ENCODE data around the gene PPP3CA. TPM values are rescaled to one million over a fixed set of nuclear protein-coding genes. Genes with fewer than 3 reads are reported as not detected.
"Not testable (repeated sequence)": the region's sequence is repeated elsewhere in the genome, so short reads cannot be mapped to it uniquely, and the experiment has no call there.

Gene PPP3CA
- total RNA-seq, 6 experiments from 2014 or later = 12.1 to 14.5 (median 13.1) TPM

DNA sequence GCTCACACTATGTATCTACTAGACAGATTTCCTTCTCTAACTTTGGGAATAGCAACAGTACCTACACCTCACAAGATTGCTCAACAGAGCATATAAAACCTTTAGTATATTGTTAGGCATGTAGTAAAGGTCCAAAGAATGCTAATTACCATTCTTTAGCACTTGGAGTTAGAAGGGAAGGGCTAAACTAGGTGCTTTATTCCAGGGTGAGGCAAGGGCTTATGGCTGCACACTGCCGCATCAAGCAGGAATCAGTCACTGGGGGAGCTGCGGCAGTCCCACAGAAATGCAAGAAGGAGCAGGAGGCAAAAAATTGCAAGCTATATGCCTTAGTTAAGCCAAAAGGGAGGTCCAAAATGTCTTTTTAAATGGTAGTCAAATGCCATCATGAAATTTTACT lies 162.7 kb downstream of the PPP3CA start:
- no peak overlapping the region for H3K27ac ChIP-seq
- ATAC-seq (no peak), DNase-seq (no peak)
- H3K4me3 ChIP-seq = no peak overlapping the region
- TF ChIP-seq, protein P1, sequence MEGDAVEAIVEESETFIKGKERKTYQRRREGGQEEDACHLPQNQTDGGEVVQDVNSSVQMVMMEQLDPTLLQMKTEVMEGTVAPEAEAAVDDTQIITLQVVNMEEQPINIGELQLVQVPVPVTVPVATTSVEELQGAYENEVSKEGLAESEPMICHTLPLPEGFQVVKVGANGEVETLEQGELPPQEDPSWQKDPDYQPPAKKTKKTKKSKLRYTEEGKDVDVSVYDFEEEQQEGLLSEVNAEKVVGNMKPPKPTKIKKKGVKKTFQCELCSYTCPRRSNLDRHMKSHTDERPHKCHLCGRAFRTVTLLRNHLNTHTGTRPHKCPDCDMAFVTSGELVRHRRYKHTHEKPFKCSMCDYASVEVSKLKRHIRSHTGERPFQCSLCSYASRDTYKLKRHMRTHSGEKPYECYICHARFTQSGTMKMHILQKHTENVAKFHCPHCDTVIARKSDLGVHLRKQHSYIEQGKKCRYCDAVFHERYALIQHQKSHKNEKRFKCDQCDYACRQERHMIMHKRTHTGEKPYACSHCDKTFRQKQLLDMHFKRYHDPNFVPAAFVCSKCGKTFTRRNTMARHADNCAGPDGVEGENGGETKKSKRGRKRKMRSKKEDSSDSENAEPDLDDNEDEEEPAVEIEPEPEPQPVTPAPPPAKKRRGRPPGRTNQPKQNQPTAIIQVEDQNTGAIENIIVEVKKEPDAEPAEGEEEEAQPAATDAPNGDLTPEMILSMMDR (IDR thresholded peaks at IDR 0.05) = no peak
- no peak for TF ChIP-seq POLR2A (IDR thresholded peaks at IDR 0.05)
- intact Hi-C loops (cut with DNase I) = no loop called here
- H3K9me3 ChIP-seq = no peaks in the 10 kb centered on the region
- WGBS (ENCODE audit: insufficient coverage, low coverage, low lambda C conversion rate, missing lambda C conversion rate) = 95% methylated on average over 2 of the region's 2 CpGs
- no peaks in the 10 kb centered on the region for H3K27me3 ChIP-seq
- no peaks in the 10 kb centered on the region for H3K36me3 ChIP-seq
- peaks cover 0 to 10% (median 0%) of the 10 kb centered on the region in 4 donors for H3K4me1 ChIP-seq

DNA sequence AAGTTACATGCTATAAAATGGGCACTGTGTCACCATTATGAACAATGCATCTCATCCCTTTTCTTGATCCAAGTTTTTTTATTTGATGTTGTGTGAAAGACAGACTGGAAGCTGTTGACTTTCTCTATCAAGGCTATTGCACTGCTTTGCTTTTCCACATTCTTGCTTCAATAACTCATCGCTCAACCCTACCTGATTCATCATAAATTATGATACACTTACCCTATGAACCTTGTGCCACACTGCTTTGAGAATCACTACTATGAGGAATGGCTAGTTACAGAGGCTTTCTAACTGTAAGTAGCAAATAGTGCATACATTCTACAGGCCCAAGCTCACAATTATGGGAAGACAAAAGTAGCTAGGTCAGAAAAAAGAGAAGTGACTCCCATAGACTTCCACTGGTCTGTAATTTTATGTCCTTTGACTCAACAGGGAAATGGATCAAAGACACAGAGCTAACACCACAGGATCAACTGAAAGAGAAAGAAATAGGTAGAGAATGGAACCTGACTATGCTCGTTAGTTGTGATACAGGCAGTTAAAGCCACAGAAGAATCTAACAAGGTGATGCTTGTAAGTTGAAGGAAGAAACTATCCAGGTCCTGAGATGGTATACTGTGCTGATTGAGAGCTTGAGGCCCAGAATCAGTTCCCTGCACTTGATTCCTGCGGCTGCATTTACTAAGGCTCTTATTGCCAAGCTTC lies 163.5 kb downstream of the PPP3CA start:
- Histone ChIP-seq H3K36me3 (no peaks in the 10 kb centered on the region), H3K4me1 (peaks cover 0 to 6% (median 0%) of the 10 kb centered on the region in 4 donors), H3K4me3 (no peak overlapping the region), H3K27ac (no peak overlapping the region), H3K27me3 (no peaks in the 10 kb centered on the region), H3K9me3 (no peaks in the 10 kb centered on the region)
- TF ChIP-seq, protein P1 (IDR thresholded peaks at IDR 0.05) = no peak
- TF ChIP-seq POLR2A (IDR thresholded peaks at IDR 0.05) = no peak
- intact Hi-C loops (cut with DNase I) = no loop called here
- DNase-seq (no peak), ATAC-seq (peak in 1 of 4 donors; percentile 42)
- WGBS (ENCODE audit: insufficient coverage, low coverage, low lambda C conversion rate, missing lambda C conversion rate) = 92% methylated on average over 3 of the region's 3 CpGs

DNA sequence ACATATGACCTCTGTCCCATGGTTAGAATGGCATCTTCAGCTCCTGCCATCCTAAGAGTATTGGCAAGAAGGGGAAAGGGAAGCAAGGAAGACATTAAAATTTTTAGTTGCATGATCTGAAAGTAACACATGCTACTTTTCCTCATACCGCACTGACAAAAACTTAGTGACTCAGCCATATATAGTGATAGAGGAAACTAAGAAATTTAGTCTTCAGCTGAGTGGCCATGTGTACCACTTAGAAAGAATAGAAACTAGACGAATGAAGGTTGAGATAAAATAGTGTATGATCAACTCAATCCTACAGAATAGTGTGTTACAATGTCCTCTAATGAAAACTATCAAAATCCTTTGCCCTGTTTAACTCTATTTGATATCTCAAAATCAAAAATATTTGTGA lies 164.1 kb downstream of the PPP3CA start:
- no peaks in the 10 kb centered on the region for H3K9me3 ChIP-seq
- no peaks in the 10 kb centered on the region for H3K27me3 ChIP-seq
- H3K27ac ChIP-seq = no peak overlapping the region
- ATAC-seq (no peak), DNase-seq (no peak)
- H3K4me1 ChIP-seq = no peaks in the 10 kb centered on the region
- H3K36me3 ChIP-seq = no peaks in the 10 kb centered on the region
- H3K4me3 ChIP-seq = no peak overlapping the region
- WGBS (ENCODE audit: insufficient coverage, low coverage, low lambda C conversion rate, missing lambda C conversion rate) = 77% methylated on average over 2 of the region's 2 CpGs
- intact Hi-C loops (cut with DNase I) = no loop called here
- TF ChIP-seq, protein P1 (IDR thresholded peaks at IDR 0.05) = no peak
- no peak for TF ChIP-seq POLR2A (IDR thresholded peaks at IDR 0.05)

DNA sequence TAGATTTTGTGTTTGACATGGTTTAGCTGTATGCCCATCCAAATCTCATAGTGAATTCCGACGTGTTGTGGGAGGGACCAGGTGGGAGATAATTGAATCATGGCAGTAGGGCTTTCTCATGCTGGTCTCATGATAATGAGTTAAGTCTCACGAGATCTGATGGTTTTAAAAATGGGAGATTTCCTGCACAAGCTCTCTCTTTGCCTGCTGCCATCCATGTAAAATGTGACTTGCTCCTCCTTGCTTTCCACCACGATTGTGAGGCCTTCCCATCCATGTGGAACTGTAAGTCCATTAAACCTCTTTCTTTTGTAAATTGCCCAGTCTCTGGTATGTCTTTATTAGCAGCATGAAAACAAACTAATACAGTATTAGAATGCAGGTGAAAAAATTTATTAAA lies 164.6 kb downstream of the PPP3CA start:
- DNase-seq; H3K4me1 ChIP-seq; H3K9me3 ChIP-seq; intact Hi-C loops (cut with DNase I); H3K4me3 ChIP-seq; ATAC-seq; H3K27ac ChIP-seq; H3K36me3 ChIP-seq; H3K27me3 ChIP-seq: not testable (repeated sequence)
- WGBS (ENCODE audit: insufficient coverage, low coverage, low lambda C conversion rate, missing lambda C conversion rate) = 91% methylated on average over 4 of the region's 4 CpGs

DNA sequence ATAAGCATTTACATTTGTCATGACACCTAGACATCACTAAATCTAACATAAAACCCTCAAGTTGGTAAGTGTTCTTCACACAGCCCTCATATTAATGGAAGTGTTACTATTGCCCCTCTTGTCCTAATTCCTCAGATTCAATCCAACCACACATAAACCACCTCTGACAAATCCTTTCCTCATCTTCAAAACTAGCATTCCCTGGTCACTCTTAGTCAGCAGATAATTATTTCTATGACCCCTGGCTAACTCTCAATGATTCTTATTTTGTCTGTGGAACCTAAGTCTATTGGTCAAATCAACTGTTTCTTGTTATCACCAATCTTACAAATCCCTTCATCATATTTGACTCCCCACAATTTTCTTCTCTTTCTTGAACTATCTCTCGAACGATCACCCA lies 168.6 kb downstream of the PPP3CA start:
- WGBS (ENCODE audit: insufficient coverage, low coverage, low lambda C conversion rate, missing lambda C conversion rate) = 91% methylated on average over 2 of the region's 2 CpGs
- TF ChIP-seq, protein P1 (IDR thresholded peaks at IDR 0.05) = no peak
- TF ChIP-seq POLR2A (IDR thresholded peaks at IDR 0.05) = no peak
- Histone ChIP-seq H3K4me1 (peaks cover 0 to 10% (median 0%) of the 10 kb centered on the region in 4 donors), H3K9me3 (no peaks in the 10 kb centered on the region), H3K27ac (no peak overlapping the region), H3K4me3 (no peak overlapping the region), H3K36me3 (no peaks in the 10 kb centered on the region), H3K27me3 (no peaks in the 10 kb centered on the region)
- DNase-seq (no peak), ATAC-seq (no peak)
- intact Hi-C loops (cut with DNase I) = no loop called here

Measured in right lobe of liver (tissue), 6 donors.